HL-60 (cell line): ENCODE data around the gene PNMA6A.
"Not testable (repeated sequence)": the region's sequence is repeated elsewhere in the genome, so short reads cannot be mapped to it uniquely, and the experiment has no call there.

Experiments
- DNase-seq, 2 experiments: peaks; one replicate each; pipeline ENCODE4 v3.0.0-alpha.2; 2010 to 2020; ENCODE audit warnings: low read depth in 1 of 2, low spot score in 1 of 2
- H3K27ac ChIP-seq: fragments of 250-450 bp; sonication (Bioruptor Pico); replicated peaks from 2 replicates; pipeline ENCODE4 v1.5.1; 2020; ENCODE audit warnings: mild to moderate bottlenecking, moderate library complexity
- H3K27me3 ChIP-seq: fragments of 250-450 bp; sonication (Bioruptor Pico); 2 replicates; pipeline ENCODE4 v1.5.1; 2021; ENCODE audit warnings: mild to moderate bottlenecking, moderate library complexity; ENCODE audit not compliant: insufficient read depth, poor library complexity, severe bottlenecking
- H3K4me3 ChIP-seq: replicated peaks from 2 replicates; pipeline ENCODE4 v1.5.1; 2011; ENCODE audit warnings: mild to moderate bottlenecking, control low read depth, low read length; ENCODE audit not compliant: insufficient read depth
- CTCF ChIP-seq: IDR thresholded peaks from one replicate; pipeline ENCODE4 v1.5.1; 2011; ENCODE audit warnings: low read length, control low read depth, inconsistent platforms; ENCODE audit not compliant: insufficient read depth
- GABPA ChIP-seq: IDR thresholded peaks from 2 replicates; pipeline ENCODE4 v1.6.1; 2012; ENCODE audit warnings: low read depth
- POLR2AphosphoS5 ChIP-seq: IDR thresholded peaks from 2 replicates; pipeline ENCODE4 v1.6.1; 2012; ENCODE audit warnings: low read depth
- REST ChIP-seq: IDR thresholded peaks from 2 replicates; pipeline ENCODE4 v1.6.1; 2012; ENCODE audit warnings: low read depth; ENCODE audit not compliant: insufficient replicate concordance
- SPI1 ChIP-seq: IDR thresholded peaks from 2 replicates; pipeline ENCODE4 v1.6.1; 2012; ENCODE audit warnings: low read depth, mild to moderate bottlenecking, borderline replicate concordance

Gene PNMA6A

GRCh38 chrX:153074935-153075334, 2.7 kb downstream of the PNMA6A start:
- no peak overlapping the region for H3K27ac ChIP-seq
- DNase-seq, result no peak
- TF ChIP-seq SPI1, result no peak
- no peak for TF ChIP-seq REST
- no peak for TF ChIP-seq GABPA
- no peak for TF ChIP-seq POLR2AphosphoS5
- no peak for TF ChIP-seq CTCF
- no peak overlapping the region for H3K4me3 ChIP-seq
- no peaks in the 10 kb centered on the region for H3K27me3 ChIP-seq

- H3K4me3 ChIP-seq, result no peak overlapping the region
- TF ChIP-seq REST (no peak), POLR2AphosphoS5 (no peak), SPI1 (no peak), GABPA (no peak), CTCF (no peak)
Measured at GRCh38 chrX:153075366-153075765, 3.1 kb downstream of the PNMA6A start.

GRCh38 chrX:153077437-153078135, 5.3 kb downstream of the PNMA6A start:
- not testable (repeated sequence) for H3K27ac ChIP-seq, H3K27me3 ChIP-seq

More at GRCh38 chrX:153075366-153075765, 3.1 kb downstream of the PNMA6A start:
- Histone ChIP-seq H3K27ac (no peak overlapping the region), H3K27me3 (no peaks in the 10 kb centered on the region)
- no peak for DNase-seq

GRCh38 chrX:153083238-153083923, 11.1 kb downstream of the PNMA6A start:
- not testable (repeated sequence) for H3K4me3 ChIP-seq, H3K27me3 ChIP-seq, DNase-seq, H3K27ac ChIP-seq

More at GRCh38 chrX:153077437-153078135, 5.3 kb downstream of the PNMA6A start:
- DNase-seq, H3K4me3 ChIP-seq: not testable (repeated sequence)

- no peak overlapping the region for H3K27ac ChIP-seq
- no peaks in the 10 kb centered on the region for H3K27me3 ChIP-seq
- TF ChIP-seq GABPA (no peak), POLR2AphosphoS5 (no peak), SPI1 (no peak), CTCF (no peak), REST (no peak)
- DNase-seq, result no peak
- no peak overlapping the region for H3K4me3 ChIP-seq
Measured at GRCh38 chrX:153102418-153102817, 30.2 kb downstream of the PNMA6A start.

- not testable (repeated sequence) for H3K27me3 ChIP-seq, DNase-seq, H3K27ac ChIP-seq, H3K4me3 ChIP-seq
Measured at GRCh38 chrX:153104959-153105358, 32.7 kb downstream of the PNMA6A start.
